ENCODE measurements around the gene EZH1. TPM values are rescaled to one million over a fixed set of nuclear protein-coding genes. Genes with fewer than 3 reads are reported as not detected.
"Not testable (repeated sequence)": the region's sequence is repeated elsewhere in the genome, so short reads cannot be mapped to it uniquely, and the experiment has no call there.

EZH1 gene
- total RNA-seq, 4 donors from 2014 or later, result 32.7 to 71.9 (median 43.9) TPM

- TF ChIP-seq, protein P1, sequence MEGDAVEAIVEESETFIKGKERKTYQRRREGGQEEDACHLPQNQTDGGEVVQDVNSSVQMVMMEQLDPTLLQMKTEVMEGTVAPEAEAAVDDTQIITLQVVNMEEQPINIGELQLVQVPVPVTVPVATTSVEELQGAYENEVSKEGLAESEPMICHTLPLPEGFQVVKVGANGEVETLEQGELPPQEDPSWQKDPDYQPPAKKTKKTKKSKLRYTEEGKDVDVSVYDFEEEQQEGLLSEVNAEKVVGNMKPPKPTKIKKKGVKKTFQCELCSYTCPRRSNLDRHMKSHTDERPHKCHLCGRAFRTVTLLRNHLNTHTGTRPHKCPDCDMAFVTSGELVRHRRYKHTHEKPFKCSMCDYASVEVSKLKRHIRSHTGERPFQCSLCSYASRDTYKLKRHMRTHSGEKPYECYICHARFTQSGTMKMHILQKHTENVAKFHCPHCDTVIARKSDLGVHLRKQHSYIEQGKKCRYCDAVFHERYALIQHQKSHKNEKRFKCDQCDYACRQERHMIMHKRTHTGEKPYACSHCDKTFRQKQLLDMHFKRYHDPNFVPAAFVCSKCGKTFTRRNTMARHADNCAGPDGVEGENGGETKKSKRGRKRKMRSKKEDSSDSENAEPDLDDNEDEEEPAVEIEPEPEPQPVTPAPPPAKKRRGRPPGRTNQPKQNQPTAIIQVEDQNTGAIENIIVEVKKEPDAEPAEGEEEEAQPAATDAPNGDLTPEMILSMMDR (IDR thresholded peaks at IDR 0.05), result no peak
- TF ChIP-seq POLR2A (IDR thresholded peaks at IDR 0.05), result no peak
- 32 to 39% methylated on average over 7 of the region's 7 CpGs for WGBS, 2 donors
- no peak for DNase-seq (ENCODE audit: low spot score in 2 of 2)
- intact Hi-C loops (cut with DNase I; ENCODE audit: low total_unique reads), result no loop called here
- no peak overlapping the region for H3K4me3 ChIP-seq (ENCODE audit: low read depth, poor library complexity, severe bottlenecking)
These were observed 77.5 kb downstream of the EZH1 start for GRCh38 chr17:42667088-42667951.

GRCh38 chr17:42666126-42666525 lies 78.7 kb downstream of the EZH1 start:
- H3K4me3 ChIP-seq (ENCODE audit: low read depth, poor library complexity, severe bottlenecking); DNase-seq (ENCODE audit: low spot score in 2 of 2); intact Hi-C loops (cut with DNase I; ENCODE audit: low total_unique reads): not testable (repeated sequence)
- WGBS, 2 donors, result 92 to 94% methylated on average over 5 to 9 of the region's 16 CpGs

GRCh38 chr17:42665581-42666001 lies 79.2 kb downstream of the EZH1 start:
- TF ChIP-seq POLR2A (IDR thresholded peaks at IDR 0.05), result no peak
- TF ChIP-seq, protein P1 (IDR thresholded peaks at IDR 0.05), result no peak
- H3K4me3 ChIP-seq (ENCODE audit: low read depth, poor library complexity, severe bottlenecking), result no peak overlapping the region
- 83 to 86% methylated on average over 14 of the region's 14 CpGs for WGBS, 2 donors
- intact Hi-C loops (cut with DNase I; ENCODE audit: low total_unique reads), result no loop called here
- DNase-seq (ENCODE audit: low spot score in 2 of 2), result no peak

DNA sequence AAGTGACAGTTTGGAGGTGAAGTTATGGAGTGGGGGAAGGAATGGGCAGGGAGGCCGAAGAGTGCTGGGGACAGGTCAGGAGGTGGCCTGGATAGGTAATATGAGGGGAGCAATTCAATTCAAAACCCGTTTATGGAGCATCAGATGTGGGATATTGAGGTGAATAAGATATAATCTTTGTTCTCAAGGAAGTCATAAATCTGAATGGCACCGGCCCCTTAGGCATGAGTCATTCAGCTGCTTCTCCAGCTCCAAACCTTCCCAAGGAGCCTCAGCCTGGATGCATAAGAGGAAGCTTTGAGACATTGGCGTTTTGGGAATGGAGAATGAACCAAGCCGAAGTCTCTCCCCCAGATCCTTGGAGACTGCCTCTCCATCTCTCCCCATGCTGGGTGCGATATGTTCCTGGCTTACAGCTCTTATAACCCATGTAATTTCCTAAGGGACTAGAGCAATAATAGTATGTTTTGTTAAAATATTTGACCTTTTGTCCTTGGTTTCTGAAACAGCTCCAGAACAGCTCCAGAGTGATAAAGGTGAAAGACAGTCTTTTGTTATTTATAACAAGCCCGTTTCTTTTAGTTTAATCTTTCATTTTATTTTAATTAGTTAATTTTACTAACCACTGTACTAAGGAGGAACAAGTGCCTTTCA lies 84.0 kb downstream of the EZH1 start:
- intact Hi-C loops (cut with DNase I; ENCODE audit: low total_unique reads), result no loop called here
- 34 to 35% methylated on average over 7 of the region's 7 CpGs for WGBS, 2 donors
- DNase-seq (ENCODE audit: low spot score in 2 of 2), result no peak
- TF ChIP-seq POLR2A (IDR thresholded peaks at IDR 0.05), result no peak
- TF ChIP-seq, protein P1 (IDR thresholded peaks at IDR 0.05), result no peak
- H3K4me3 ChIP-seq (ENCODE audit: low read depth, poor library complexity, severe bottlenecking), result no peak overlapping the region

- 21 to 37% methylated on average over 5 of the region's 14 CpGs for WGBS, 2 donors
- DNase-seq (ENCODE audit: low spot score in 2 of 2); intact Hi-C loops (cut with DNase I; ENCODE audit: low total_unique reads); H3K4me3 ChIP-seq (ENCODE audit: low read depth, poor library complexity, severe bottlenecking): not testable (repeated sequence)
These were observed 84.9 kb downstream of the EZH1 start for GRCh38 chr17:42659932-42660274.

DNA sequence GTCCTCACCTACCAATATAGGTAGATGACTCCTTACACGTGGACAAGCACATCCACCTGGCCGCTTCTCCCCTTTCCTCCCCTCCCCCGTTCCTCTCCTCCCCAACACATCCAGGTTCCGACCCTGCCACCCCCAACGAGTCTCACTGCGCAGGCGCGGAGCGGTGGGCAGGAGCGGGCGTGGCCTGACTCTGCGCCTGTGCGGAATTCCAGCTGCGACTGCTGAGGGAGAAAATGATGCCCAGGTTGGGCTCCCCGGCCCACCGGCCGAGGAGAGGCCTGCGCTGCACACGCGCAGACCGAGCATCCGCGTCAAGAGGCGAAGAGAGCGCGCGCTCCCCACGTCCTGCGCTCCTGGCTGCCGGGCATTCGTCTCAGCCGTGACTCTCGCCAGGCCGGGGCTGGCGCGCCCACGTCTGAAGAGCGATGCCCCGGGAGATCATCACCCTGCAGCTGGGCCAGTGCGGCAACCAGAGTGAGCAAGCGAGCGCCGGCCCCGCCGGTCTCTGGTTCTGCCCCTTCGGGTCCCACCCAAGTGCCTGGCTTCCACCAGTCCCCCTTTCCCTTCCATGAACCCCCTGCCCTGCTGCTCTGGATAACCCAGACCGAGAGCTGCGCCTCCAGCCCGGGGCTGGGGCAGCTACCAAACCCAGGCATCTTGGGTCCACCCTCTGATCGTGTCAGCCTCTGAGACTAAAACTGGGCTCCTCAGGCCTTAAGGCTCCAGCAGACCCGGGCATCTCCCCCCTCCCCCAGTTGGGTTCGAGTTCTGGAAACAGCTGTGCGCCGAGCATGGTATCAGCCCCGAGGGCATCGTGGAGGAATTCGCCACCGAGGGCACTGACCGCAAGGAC lies 85.5 kb downstream of the EZH1 start, which contains the start of gene TUBG2:
TUBG2 (plus strand) TSS at position 206 of the 853 bp plus-strand sequence; CDS start at position 426, 220 bp downstream.
- H3K4me3 ChIP-seq (ENCODE audit: low read depth, poor library complexity, severe bottlenecking), result peak within 1 kb of the TSS; percentile 39
- TF ChIP-seq, protein P1 (IDR thresholded peaks at IDR 0.05), result no peak
- TF ChIP-seq POLR2A (IDR thresholded peaks at IDR 0.05), result peak in 1 of 2 donors; percentile 11
- intact Hi-C loops (cut with DNase I; ENCODE audit: low total_unique reads), result no loop called here
- DNase-seq (ENCODE audit: low spot score in 2 of 2), result peak; percentile 67 to 96
- 4% methylated on average over 46 to 59 of the region's 59 CpGs for WGBS, 2 donors
